B cell (primary cell): ENCODE measurements around the gene UPF3B. TPM values are rescaled to one million over a fixed set of nuclear protein-coding genes. Genes with fewer than 3 reads are reported as not detected.

Experiments
- ATAC-seq: fragments of 200-7000 bp; cut with Tn5 transposase; one replicate; pipeline ENCODE4 v1.10.0; 2021; ENCODE audit warnings: low read depth, mild to moderate bottlenecking, moderate number of reproducible peaks, moderate library complexity
- CTCF ChIA-PET: fragments of 350-600 bp; sonication (Branson Sonifier 250); formaldehyde crosslinking; loops from one replicate; lab custom pipeline; 2021; ENCODE audit warnings: antibody characterized with exemption, inconsistent platforms; lab: Charles Lee
- POLR2A ChIA-PET: fragments of 350-600 bp; sonication (Branson Sonifier 250); formaldehyde crosslinking; loops from one replicate; lab custom pipeline; 2021; ENCODE audit warnings: antibody characterized with exemption; lab: Charles Lee
- DNase-seq: peaks from one replicate; pipeline ENCODE4 v3.0.0; 2013
- H2AFZ ChIP-seq: 2 replicates; pipeline ENCODE4 v1.6.1; 2012; ENCODE audit warnings: mild to moderate bottlenecking, low read depth, low read length; ENCODE audit not compliant: insufficient read depth, poor library complexity, severe bottlenecking
- H3K27ac ChIP-seq, 2 donors: 1 replicate in 1 of 2; 2 replicates in 1 of 2; pipeline ENCODE4 v1.5.1; 2012 to 2013; ENCODE audit warnings: low read length in 2 of 2, mild to moderate bottlenecking in 2 of 2, moderate library complexity in 1 of 2
- H3K27me3 ChIP-seq, 4 experiments: fragments of 200-600 bp in 1 of 4; sonication (generic) in 1 of 4; replicated peaks in 1 of 4; 1 replicate in 2 of 4; 2 replicates in 2 of 4; pipeline versions ENCODE4 v1.6.1 to v1.7.0; 2013 to 2016; ENCODE audit warnings: low read length in 3 of 4, mild to moderate bottlenecking in 2 of 4, mixed read lengths in 1 of 4, moderate library complexity in 1 of 4; ENCODE audit not compliant: insufficient read depth in 4 of 4, control insufficient read depth in 3 of 4; ENCODE audit errors: control extremely low read depth in 1 of 4
- H3K36me3 ChIP-seq, 2 experiments: replicated peaks in 1 of 2; 1 replicate in 1 of 2; 2 replicates in 1 of 2; pipeline versions ENCODE4 v1.6.1 to v1.7.1; 2013; ENCODE audit warnings: low read length in 1 of 2; ENCODE audit not compliant: insufficient read depth in 2 of 2, control insufficient read depth in 1 of 2; ENCODE audit errors: control extremely low read depth in 1 of 2, extremely low read depth in 1 of 2
- H3K4me1 ChIP-seq, 2 donors: fragments of 200-600 bp in 1 of 2; sonication (generic) in 1 of 2; 1 replicate in 1 of 2; 2 replicates in 1 of 2; pipeline versions ENCODE4 v1.5.1 to v1.6.1; 2013 to 2017; ENCODE audit warnings: low read length in 2 of 2; ENCODE audit not compliant: control insufficient read depth in 2 of 2, insufficient read depth in 2 of 2
- H3K4me2 ChIP-seq: replicated peaks from 2 replicates; pipeline ENCODE3; 2012; ENCODE audit warnings: mild to moderate bottlenecking, low read depth, low read length; ENCODE audit not compliant: poor library complexity, severe bottlenecking
- H3K4me3 ChIP-seq, 5 experiments: fragments of 200-600 bp in 1 of 5; sonication (generic) in 1 of 5; 1 replicate in 3 of 5; 2 replicates in 2 of 5; pipeline versions ENCODE4 v1.5.1 to v1.7.0; 2011 to 2016; ENCODE audit warnings: low read length in 4 of 5, mild to moderate bottlenecking in 4 of 5, low read depth in 2 of 5, control low read depth in 1 of 5, moderate library complexity in 1 of 5; ENCODE audit not compliant: insufficient read depth in 1 of 5; ENCODE audit errors: control extremely low read depth in 1 of 5, extremely low read depth in 1 of 5
- H3K79me2 ChIP-seq: fragments of 200-600 bp; sonication (generic); one replicate; pipeline ENCODE4 v1.6.0; 2016; ENCODE audit warnings: low read length; ENCODE audit not compliant: control insufficient read depth, insufficient read depth
- H3K9ac ChIP-seq: fragments of 200-600 bp; sonication (generic); 2 replicates; pipeline ENCODE4 v1.6.1; 2017; ENCODE audit warnings: mild to moderate bottlenecking, low read length, moderate library complexity
- H3K9me3 ChIP-seq, 3 donors: one replicate each; pipeline versions ENCODE4 v1.6.1 to v1.7.1; 2013; ENCODE audit warnings: low read length in 2 of 3; ENCODE audit not compliant: control insufficient read depth in 2 of 3, insufficient read depth in 1 of 3; ENCODE audit errors: control extremely low read depth in 1 of 3
- H4K20me1 ChIP-seq: 2 replicates; pipeline ENCODE4 v1.6.0; 2012; ENCODE audit warnings: mild to moderate bottlenecking, low read length; ENCODE audit not compliant: insufficient read depth, control insufficient read depth, poor library complexity, severe bottlenecking
- H3K27ac Mint-ChIP-seq: one replicate; pipeline ENCODE4 v1.8.0; 2021; ENCODE audit warnings: mixed read lengths
- H3K27me3 Mint-ChIP-seq: one replicate; pipeline ENCODE4 v1.8.0; 2021; ENCODE audit warnings: mixed read lengths
- H3K4me1 Mint-ChIP-seq: one replicate; pipeline ENCODE4 v1.8.0; 2021; ENCODE audit warnings: mixed read lengths
- H3K4me3 Mint-ChIP-seq: one replicate; pipeline ENCODE4 v1.8.0; 2021; ENCODE audit warnings: mixed read lengths
- H3K9me3 Mint-ChIP-seq: one replicate; pipeline ENCODE4 v1.8.0; 2022; ENCODE audit warnings: mixed read lengths; ENCODE audit not compliant: insufficient read depth
- CTCF ChIP-seq: fragments of 200-600 bp; IDR thresholded peaks from one replicate; pipeline ENCODE4 v1.8.0; 2022; ENCODE audit warnings: antibody characterized with exemption, mild to moderate bottlenecking
- EZH2 ChIP-seq: IDR thresholded peaks from 2 replicates; pipeline ENCODE4 v1.6.1; 2012; ENCODE audit warnings: borderline replicate concordance, low read depth, mild to moderate bottlenecking, moderate library complexity, low read length; ENCODE audit not compliant: insufficient read depth, poor library complexity, severe bottlenecking
- WGBS: methylation state at CpG from one replicate; pipeline ENCODE4 v1.1.5; 2013; ENCODE audit warnings: missing lambda C conversion rate; ENCODE audit not compliant: insufficient coverage; 5-methylcytosine and 5-hydroxymethylcytosine counted together
- intact Hi-C: fragments of 100-400 bp; cut with micrococcal nuclease; formaldehyde crosslinking; loops from one replicate; pipeline ENCODE4 v1.10.0; 2022
- polyA plus RNA-seq: library from polyadenylated mRNA; depleted of rRNA; stranded (reverse); fragments of >200 nt; gene quantifications from 2 replicates; pipeline ENCODE4 v1.2.3, GENCODE V29; 2012
- small RNA-seq: library from RNA; depleted of rRNA; stranded (forward); fragments of <200 nt; gene quantifications from one replicate; pipeline ENCODE3, GENCODE V24; 2012; ENCODE audit warnings: low replicate concordance, low read depth; ENCODE audit not compliant: insufficient read length
- total RNA-seq, 2 donors: library from RNA; stranded (reverse); fragments of 120-200 nt in 1 of 2; gene quantifications; 1 replicate in 1 of 2; 2 replicates in 1 of 2; pipeline versions ENCODE4 v1.2.3 to v1.2.4, GENCODE V29; 2013 to 2022

The UPF3B gene
- total and polyA plus RNA-seq, 2 donors (not counting 1 experiment from before 2014, with no cell fraction given): 3.6 to 22.1 TPM

GRCh38 chrX:119784747-119785446, 67.9 kb downstream of the UPF3B start:
- no peak overlapping the region for H3K4me3 ChIP-seq
- peaks cover 17 to 29% of the 10 kb centered on the region in 2 donors for H3K4me1 ChIP-seq
- DNase-seq (peak; percentile 59), ATAC-seq (peak; percentile 72)
- H3K27me3 ChIP-seq: no peaks in the 10 kb centered on the region
- no peak for TF ChIP-seq EZH2
- TF ChIP-seq CTCF: peak; percentile 71
- no peaks in the 10 kb centered on the region for H3K9me3 ChIP-seq
- POLR2A ChIA-PET: interaction anchor here (0.5 kb wide), 1 partner anchor 230 kb away, joined by 3 read pairs; no protein-coding TSS in a partner anchor
- 83% methylated on average over 4 of the region's 14 CpGs for WGBS
- no peak overlapping the region for H3K9ac ChIP-seq
- Mint-ChIP-seq H3K27me3 (no peaks in the 10 kb centered on the region), H3K4me3 (no peak overlapping the region), H3K27ac (peak overlapping the region; percentile 23), H3K4me1 (peaks cover 40% of the 10 kb centered on the region), H3K9me3 (no peaks in the 10 kb centered on the region)
- CTCF ChIA-PET: interaction anchor here (0.6 to 1.7 kb wide), 14 partner anchors 10 to 301 kb away, joined by 3 to 9 read pairs (median 4); partner anchors contain the start of gene SOWAHD
- H3K4me2 ChIP-seq: no peak overlapping the region
- peaks cover 0 to 39% of the 10 kb centered on the region in 2 experiments for H3K36me3 ChIP-seq
- H3K27ac ChIP-seq: no peak overlapping the region
- intact Hi-C loops: no loop called here
- peaks cover 27% of the 10 kb centered on the region for H4K20me1 ChIP-seq
- H3K79me2 ChIP-seq: peaks cover 26% of the 10 kb centered on the region
- no peak overlapping the region for H2AFZ ChIP-seq

Small RNA genes within 50 kb of the gene (small RNA-seq; reads per million reads assigned to genes)
- gene SNORA69: not detected

Other genes with a start within 250 kb of the UPF3B start
- gene NKRF, start 246.5 kb downstream of the UPF3B start, total RNA-seq: 16.1 and 16.2 TPM in 2 replicates
- 7.9 and 9.9 TPM in 2 replicates for gene NKRF, start 246.5 kb downstream of the UPF3B start, polyA plus RNA-seq
- 290 and 310 TPM in 2 replicates for gene SEPTIN6, start 159.8 kb downstream of the UPF3B start, total RNA-seq
- gene SEPTIN6, start 159.8 kb downstream of the UPF3B start, polyA plus RNA-seq: 166 and 227 TPM in 2 replicates
- gene SOWAHD, start 94.4 kb downstream of the UPF3B start, total RNA-seq: 14.9 and 16.8 TPM in 2 replicates
- gene SOWAHD, start 94.4 kb downstream of the UPF3B start, polyA plus RNA-seq: 1.3 and 3.8 TPM in 2 replicates
- gene RPL39, start 61.3 kb downstream of the UPF3B start, total RNA-seq: 3,259 and 3,356 TPM in 2 replicates
- 2,029 and 3,572 TPM in 2 replicates for gene RPL39, start 61.3 kb downstream of the UPF3B start, polyA plus RNA-seq
- gene RNF113A, start 18.8 kb upstream of the UPF3B start, total RNA-seq: 32.1 and 37.2 TPM in 2 replicates
- 39.8 and 50.6 TPM in 2 replicates for gene RNF113A, start 18.8 kb upstream of the UPF3B start, polyA plus RNA-seq
- 32.8 and 39.5 TPM in 2 replicates for gene NDUFA1, start 18.9 kb upstream of the UPF3B start, total RNA-seq
- 29.0 and 49.5 TPM in 2 replicates for gene NDUFA1, start 18.9 kb upstream of the UPF3B start, polyA plus RNA-seq
- not detected in 2 replicates for gene AKAP14, start 42.9 kb upstream of the UPF3B start, total RNA-seq
- not detected in 2 replicates for gene AKAP14, start 42.9 kb upstream of the UPF3B start, polyA plus RNA-seq
- 17.9 TPM in 2 replicates for gene NKAP, start 90.8 kb upstream of the UPF3B start, total RNA-seq
- gene NKAP, start 90.8 kb upstream of the UPF3B start, polyA plus RNA-seq: 2.3 and 3.6 TPM in 2 replicates
- not detected in 2 replicates for gene RHOXF2B, start 224.7 kb upstream of the UPF3B start, total RNA-seq
- not detected in 2 replicates for gene RHOXF2B, start 224.7 kb upstream of the UPF3B start, polyA plus RNA-seq